Measurements from ENCODE around the gene TAF1L.

- TF ChIP-seq CTCF (IDR thresholded peaks at IDR 0.05) (no peak), POLR2A (IDR thresholded peaks at IDR 0.05) (no peak)
These were observed 17.2 kb downstream of the TAF1L start for GRCh38 chr9:32618261-32618660.
